K562 (cell line): ENCODE results near the gene OPHN1. TPM values are rescaled to one million over a fixed set of nuclear protein-coding genes. Genes with fewer than 3 reads are reported as not detected.
A peak's percentile ranks its signal among the peaks of the same experiment; 100 is the strongest.

Source experiments
- ATAC-seq: fragments of 200-7000 bp; cut with Tn5 transposase; 3 replicates; pipeline ENCODE4 v1.9.1; 2020; ENCODE audit warnings: moderate library complexity
- BruUV-seq: library from RNA; stranded (reverse); fragments of 400-500 nt; replicated peaks from 2 replicates; lab custom pipeline; 2021; lab: Mats Ljungman, UMichigan
- CTCF ChIA-PET: fragments of 300-600 bp; formaldehyde crosslinking; extraction: SDS; loops from one replicate; lab custom pipeline; 2021; ENCODE audit warnings: low intra/inter-chr PET ratio; lab: Yijun Ruan, JAX
- POLR2A ChIA-PET: fragments of 300-600, 350-650 bp; sonication (Branson Sonifier 250); formaldehyde crosslinking; extraction: SDS; loops from one replicate; lab custom pipeline; 2021; ENCODE audit warnings: antibody characterized with exemption, inconsistent platforms; lab: Yijun Ruan, JAX
- DNase-seq, 4 experiments: peaks; one replicate each; pipeline versions ENCODE4 v3.0.0 to v3.0.0-alpha.2; 2011 to 2018; ENCODE audit warnings: low spot score in 3 of 4, mixed read lengths in 3 of 4; ENCODE audit errors: extremely low read depth in 1 of 4
- FAIRE-seq: peaks from 2 replicates; lab custom pipeline; 2011; peaks lifted over from hg19 to GRCh38; lab: Jason Lieb, UNC
- H2AFZ ChIP-seq: 2 replicates; pipeline ENCODE4 v1.6.0; 2011; ENCODE audit warnings: low read depth, low read length, control low read depth, inconsistent platforms
- H3K27ac ChIP-seq: fragments of 200-600 bp; 3 replicates; pipeline ENCODE4 v1.8.0; 2011; ENCODE audit warnings: low read depth, mild to moderate bottlenecking, control low read depth, inconsistent platforms, low read length, moderate library complexity, mixed read lengths; ENCODE audit errors: extremely low read depth
- H3K27me3 ChIP-seq, 2 experiments: fragments of 300-600 bp in 1 of 2; 2 replicates in 1 of 2; 3 replicates in 1 of 2; pipeline versions ENCODE4 v1.6.0 to v1.8.0; 2011; ENCODE audit warnings: inconsistent platforms in 2 of 2, low read length in 2 of 2, mild to moderate bottlenecking in 1 of 2, mixed read lengths in 1 of 2, moderate library complexity in 1 of 2; ENCODE audit not compliant: control insufficient read depth in 2 of 2, insufficient read depth in 2 of 2
- H3K36me3 ChIP-seq: fragments of 300-600 bp; 3 replicates; pipeline ENCODE4 v1.8.0; 2011; ENCODE audit warnings: mild to moderate bottlenecking, low read length, inconsistent platforms; ENCODE audit not compliant: control insufficient read depth, insufficient read depth
- H3K4me1 ChIP-seq, 2 experiments: fragments of 200-600 bp in 1 of 2; replicated peaks in 1 of 2; 2 replicates in 1 of 2; 3 replicates in 1 of 2; pipeline versions ENCODE4 v1.5.1 to v1.8.0; 2011; ENCODE audit warnings: inconsistent platforms in 2 of 2, low read length in 2 of 2, mild to moderate bottlenecking in 1 of 2, mixed read lengths in 1 of 2, moderate library complexity in 1 of 2; ENCODE audit not compliant: control insufficient read depth in 2 of 2, insufficient read depth in 2 of 2
- H3K4me2 ChIP-seq: 2 replicates; pipeline ENCODE4 v1.6.1; 2011; ENCODE audit warnings: low read length, control low read depth, inconsistent platforms, mixed read lengths; ENCODE audit not compliant: insufficient read depth
- H3K4me3 ChIP-seq: fragments of 200-600 bp; sonication (generic), shearing (Covaris generic); 2 replicates; pipeline ENCODE4 v1.5.1; 2016; ENCODE audit warnings: control low read depth, inconsistent platforms
- H3K79me2 ChIP-seq: fragments of 200-600 bp; 3 replicates; pipeline ENCODE4 v1.8.0; 2011; ENCODE audit warnings: low read length, inconsistent platforms; ENCODE audit not compliant: control insufficient read depth, insufficient read depth
- H3K9ac ChIP-seq, 2 experiments: 2 replicates each; pipeline versions ENCODE4 v1.6.0 to v1.6.1; 2011; ENCODE audit warnings: low read depth in 2 of 2, low read length in 2 of 2, control low read depth in 1 of 2, inconsistent platforms in 1 of 2, mild to moderate bottlenecking in 1 of 2, mixed read lengths in 1 of 2; ENCODE audit not compliant: insufficient read depth in 1 of 2
- H3K9me1 ChIP-seq: one replicate; pipeline ENCODE4 v1.6.0; 2011; ENCODE audit warnings: inconsistent platforms, mild to moderate bottlenecking, low read length, moderate library complexity; ENCODE audit not compliant: control insufficient read depth, insufficient read depth
- H3K9me3 ChIP-seq: replicated peaks from 2 replicates; pipeline ENCODE4 v1.5.1; 2011; ENCODE audit warnings: low read depth, low read length, inconsistent platforms; ENCODE audit not compliant: control insufficient read depth, insufficient read depth
- H4K20me1 ChIP-seq: replicated peaks from 2 replicates; pipeline ENCODE4 v1.6.1; 2011; ENCODE audit warnings: low read length, inconsistent platforms, mixed read lengths; ENCODE audit not compliant: control insufficient read depth, insufficient read depth
- E2F3 ChIP-seq: fragments of 250-450 bp; sonication (Bioruptor Pico); IDR thresholded peaks from 2 replicates; pipeline ENCODE4 v1.4.0; 2020; ENCODE audit warnings: mild to moderate bottlenecking
- ELF1 ChIP-seq: fragments of 200-800 bp; sonication (Bioruptor generic); IDR thresholded peaks from 2 replicates; pipeline ENCODE4 v1.6.1; 2016; ENCODE audit warnings: missing genetic modification characterization, missing compliant biosample characterization
- ELF2 ChIP-seq: fragments of 250-450 bp; sonication (Bioruptor Pico); IDR thresholded peaks from 2 replicates; pipeline ENCODE4 v1.5.0; 2021; ENCODE audit warnings: mild to moderate bottlenecking
- FIP1L1 ChIP-seq: fragments of 200-400 bp; formaldehyde crosslinking; IDR thresholded peaks from 2 replicates; pipeline ENCODE4 v1.6.1; 2018; ENCODE audit warnings: mild to moderate bottlenecking, low read depth, low read length; ENCODE audit not compliant: poor library complexity, severe bottlenecking
- FOXA3 ChIP-seq, 2 experiments: fragments of 450-650 bp in 1 of 2; sonication (generic) in 1 of 2; formaldehyde crosslinking; IDR thresholded peaks in 1 of 2; conservative IDR thresholded peaks in 1 of 2; 2 replicates each; pipeline versions ENCODE4 v1.4.0 to v1.8.0; 2020 to 2022; ENCODE audit warnings: mild to moderate bottlenecking in 2 of 2, missing genetic modification reagents in 1 of 2
- FOXK2 ChIP-seq, 2 experiments: fragments of 450-650 bp; IDR thresholded peaks in 1 of 2; conservative IDR thresholded peaks in 1 of 2; 2 replicates each; pipeline ENCODE4 v1.6.1; 2016; ENCODE audit warnings: low read depth in 2 of 2, mild to moderate bottlenecking in 1 of 2
- HEY1 ChIP-seq: fragments of 250-450 bp; sonication (Bioruptor Pico); IDR thresholded peaks from 2 replicates; pipeline ENCODE4 v1.5.0; 2020; ENCODE audit warnings: mild to moderate bottlenecking, moderate library complexity, borderline replicate concordance
- ILF3 ChIP-seq: fragments of 450-650 bp; IDR thresholded peaks from 2 replicates; pipeline ENCODE4 v1.6.1; 2018; ENCODE audit warnings: antibody characterized with exemption, mild to moderate bottlenecking, moderate library complexity, borderline replicate concordance
- LARP7 ChIP-seq: fragments of 450-650 bp; IDR thresholded peaks from 2 replicates; pipeline ENCODE4 v1.6.1; 2016
- PCBP1 ChIP-seq: fragments of 200-400 bp; formaldehyde crosslinking; IDR thresholded peaks from 2 replicates; pipeline ENCODE4 v1.6.1; 2018; ENCODE audit warnings: mild to moderate bottlenecking, low read depth, low read length; ENCODE audit not compliant: poor library complexity, severe bottlenecking
- RBM34 ChIP-seq: fragments of 200-400 bp; formaldehyde crosslinking; IDR thresholded peaks from 2 replicates; pipeline ENCODE4 v1.6.1; 2018; ENCODE audit warnings: low read length, borderline replicate concordance; ENCODE audit not compliant: insufficient read depth
- RFX1 ChIP-seq: fragments of 450-650 bp; IDR thresholded peaks from 2 replicates; pipeline ENCODE4 v1.6.1; 2016; ENCODE audit warnings: mild to moderate bottlenecking, moderate library complexity
- SMC3 ChIP-seq: conservative IDR thresholded peaks from 2 replicates; pipeline ENCODE4 v1.6.1; 2011; ENCODE audit warnings: low read depth, low read length, improper control_type of control experiment; ENCODE audit not compliant: insufficient read depth
- SREBF1 ChIP-seq: fragments of 150-350 bp; IDR thresholded peaks from 2 replicates; pipeline ENCODE4 v1.6.1; 2014; ENCODE audit warnings: antibody characterized with exemption, low read depth, low read length, borderline replicate concordance
- TBP ChIP-seq: optimal IDR thresholded peaks from 2 replicates; pipeline ENCODE3; 2011; ENCODE audit warnings: low read depth, low read length, improper control_type of control experiment
- ZZZ3 ChIP-seq: fragments of 450-650 bp; IDR thresholded peaks from 2 replicates; pipeline ENCODE4 v1.6.1; 2016; ENCODE audit warnings: antibody characterized with exemption, mild to moderate bottlenecking, moderate library complexity
- in situ Hi-C: fragments of 300-500 bp; cut with MboI; formaldehyde crosslinking; loops from 4 replicates; pipeline ENCODE4 v1.15.0; 2018; ENCODE audit warnings: inconsistent platforms, mixed read lengths
- intact Hi-C: fragments of 100-400 bp; cut with micrococcal nuclease; formaldehyde crosslinking; loops from 2 replicates; pipeline ENCODE4 v1.14.2; 2022
- polyA plus RNA-seq, 8 experiments: library from polyadenylated mRNA; depleted of rRNA in 4 of 8; stranded (reverse) in 5 of 8; unstranded in 3 of 8; fragments of >200 nt; fragmentation: Nextera tagmentation in 2 of 8; fragmentation: Illumina TruSeq in 1 of 8; extraction: Ambion mirVana in 2 of 8; extraction: Trizol in 1 of 8; gene quantifications; 2 replicates each; pipeline versions ENCODE4 v1.2.1 to v1.2.3, GENCODE V29; 2011 to 2014; ENCODE audit warnings: inconsistent platforms in 1 of 8, missing spikeins in 1 of 8
- total RNA-seq, 7 experiments: library from RNA; depleted of rRNA in 6 of 7; stranded (reverse); fragments of >200 nt in 6 of 7; fragmentation: Illumina TruSeq in 2 of 7; extraction: Trizol in 2 of 7; gene quantifications; 2 replicates each; pipeline versions ENCODE4 v1.2.1 to v1.2.3, GENCODE V29; 2011 to 2021; ENCODE audit warnings: low replicate concordance in 1 of 7
- TF ChIP-seq, protein P1 (sequence below): fragments of 450-650 bp; IDR thresholded peaks from one replicate; pipeline ENCODE4 v1.6.1; 2018; ENCODE audit warnings: mild to moderate bottlenecking, moderate library complexity; ENCODE audit not compliant: partially characterized antibody
- TF ChIP-seq, protein P2 (sequence below): fragments of 250-450 bp; sonication (Bioruptor Pico); IDR thresholded peaks from 2 replicates; pipeline ENCODE4 v1.5.0; 2022; ENCODE audit warnings: mild to moderate bottlenecking

Gene OPHN1
- total and polyA plus RNA-seq, 9 of the 15 experiments (the other 6 are each of a cell fraction or from before 2014, with no cell fraction given) = 0.28 to 1.8 (median 1.0) TPM

DNA sequence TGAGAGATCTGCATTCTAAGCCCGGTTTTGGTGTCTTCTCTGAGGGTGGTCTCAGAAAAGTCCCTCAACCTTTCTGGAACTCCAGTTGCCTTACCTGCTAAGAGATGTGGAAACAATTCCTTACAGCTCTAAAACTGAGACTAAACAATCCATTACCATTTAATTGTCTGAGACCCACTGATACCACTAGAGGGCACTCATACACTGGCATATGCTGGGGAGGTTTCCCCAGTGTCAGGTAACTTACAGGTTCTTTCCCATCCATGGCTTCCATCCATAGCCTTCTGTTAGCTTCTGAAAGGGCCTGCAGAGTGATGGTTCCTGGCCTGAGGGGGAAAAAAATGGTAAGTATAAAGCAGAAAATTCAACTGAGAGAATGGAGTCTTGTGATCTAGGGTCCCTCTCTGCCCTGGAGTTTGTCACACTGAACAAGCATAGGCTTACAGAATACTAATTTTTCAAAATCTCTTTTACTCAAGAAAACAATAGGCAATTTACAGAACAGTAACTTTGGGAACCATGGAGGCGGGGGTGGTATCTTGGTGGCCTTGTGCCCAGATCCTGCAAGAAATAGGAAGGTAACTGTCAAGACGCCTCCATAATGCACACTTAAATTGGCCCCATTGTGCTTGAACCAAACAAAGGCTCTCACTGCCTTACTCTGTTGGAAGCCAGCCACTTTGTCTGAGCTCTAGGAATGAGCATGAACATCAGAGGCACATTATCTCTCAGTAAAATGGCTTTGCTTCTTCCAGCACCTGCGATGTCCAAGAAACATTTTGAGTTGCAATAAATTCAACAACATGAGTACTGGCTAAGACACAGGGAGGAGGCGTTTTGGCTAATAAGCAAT is 236.1 kb downstream of the OPHN1 start (continued):
- no peak for TF ChIP-seq E2F3 (CRISPR knock-in tag)
- no peak for TF ChIP-seq ELF1 (tag)
- no peak for TF ChIP-seq TBP
- TF ChIP-seq SMC3 = peak; percentile 67

DNA sequence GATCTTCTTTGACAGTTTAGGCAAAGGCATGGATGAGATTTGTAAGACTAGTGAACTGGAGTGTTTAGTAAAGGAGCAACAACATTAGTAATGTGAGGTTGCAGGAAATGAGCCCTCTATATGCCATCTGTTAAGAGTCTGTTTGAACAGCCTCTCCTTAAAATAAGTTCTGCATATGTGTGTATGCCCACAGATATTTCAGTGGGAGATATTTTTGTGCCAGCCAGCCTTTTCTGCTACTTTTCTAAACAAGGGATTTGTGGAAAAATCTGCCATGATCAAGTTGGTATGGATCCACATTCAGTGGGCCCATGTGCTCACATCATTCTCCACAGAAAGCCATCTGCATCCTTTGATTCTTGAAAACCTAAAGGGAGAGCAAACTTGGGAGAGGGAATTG is 237.7 kb downstream of the OPHN1 start:
- no peak for DNase-seq
- no peak for FAIRE-seq
- Histone ChIP-seq H3K4me2 (no peak overlapping the region), H3K9ac (no peak overlapping the region), H2AFZ (no peak overlapping the region), H3K9me1 (no peaks in the 10 kb centered on the region), H3K27me3 (no peaks in the 10 kb centered on the region), H3K4me3 (no peak overlapping the region), H3K79me2 (no peaks in the 10 kb centered on the region), H4K20me1 (no peaks in the 10 kb centered on the region), H3K27ac (no peak overlapping the region), H3K36me3 (no peaks in the 10 kb centered on the region), H3K9me3 (no peaks in the 10 kb centered on the region), H3K4me1 (no peaks in the 10 kb centered on the region)
- no peak for ATAC-seq
- in situ Hi-C loops (loop anchor here (5.0 to 25.0 kb wide), 4 partner anchors 272 to 1092 kb away; no protein-coding TSS in a partner anchor), intact Hi-C loops (loop anchor here (5.0 to 10.0 kb wide), 3 partner anchors 77 to 299 kb away; partner anchors contain the start of gene YIPF6)
- ChIA-PET CTCF (no interaction called here), POLR2A (no interaction called here)
- no TSS peak for BruUV-seq
- TF ChIP-seq FOXK2 (conservative IDR thresholded peaks at IDR 0.05 in 1 of 2, IDR thresholded peaks at IDR 0.05 in 1 of 2; ENCODE audit: low read depth in 2 of 2) (no peak), RBM34 (no peak), ELF2 (CRISPR knock-in tag) (no peak), PCBP1 (no peak), RFX1 (no peak), SREBF1 (no peak), ZZZ3 (no peak), FOXA3 (CRISPR knock-in tag; conservative IDR thresholded peaks at IDR 0.05 in 1 of 2, IDR thresholded peaks at IDR 0.05 in 1 of 2) (no peak), HEY1 (CRISPR knock-in tag) (no peak), ILF3 (no peak), LARP7 (no peak), FIP1L1 (no peak)
- TF ChIP-seq, protein P1, sequence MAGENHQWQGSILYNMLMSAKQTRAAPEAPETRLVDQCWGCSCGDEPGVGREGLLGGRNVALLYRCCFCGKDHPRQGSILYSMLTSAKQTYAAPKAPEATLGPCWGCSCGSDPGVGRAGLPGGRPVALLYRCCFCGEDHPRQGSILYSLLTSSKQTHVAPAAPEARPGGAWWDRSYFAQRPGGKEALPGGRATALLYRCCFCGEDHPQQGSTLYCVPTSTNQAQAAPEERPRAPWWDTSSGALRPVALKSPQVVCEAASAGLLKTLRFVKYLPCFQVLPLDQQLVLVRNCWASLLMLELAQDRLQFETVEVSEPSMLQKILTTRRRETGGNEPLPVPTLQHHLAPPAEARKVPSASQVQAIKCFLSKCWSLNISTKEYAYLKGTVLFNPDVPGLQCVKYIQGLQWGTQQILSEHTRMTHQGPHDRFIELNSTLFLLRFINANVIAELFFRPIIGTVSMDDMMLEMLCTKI = no peak
- TF ChIP-seq, protein P2, sequence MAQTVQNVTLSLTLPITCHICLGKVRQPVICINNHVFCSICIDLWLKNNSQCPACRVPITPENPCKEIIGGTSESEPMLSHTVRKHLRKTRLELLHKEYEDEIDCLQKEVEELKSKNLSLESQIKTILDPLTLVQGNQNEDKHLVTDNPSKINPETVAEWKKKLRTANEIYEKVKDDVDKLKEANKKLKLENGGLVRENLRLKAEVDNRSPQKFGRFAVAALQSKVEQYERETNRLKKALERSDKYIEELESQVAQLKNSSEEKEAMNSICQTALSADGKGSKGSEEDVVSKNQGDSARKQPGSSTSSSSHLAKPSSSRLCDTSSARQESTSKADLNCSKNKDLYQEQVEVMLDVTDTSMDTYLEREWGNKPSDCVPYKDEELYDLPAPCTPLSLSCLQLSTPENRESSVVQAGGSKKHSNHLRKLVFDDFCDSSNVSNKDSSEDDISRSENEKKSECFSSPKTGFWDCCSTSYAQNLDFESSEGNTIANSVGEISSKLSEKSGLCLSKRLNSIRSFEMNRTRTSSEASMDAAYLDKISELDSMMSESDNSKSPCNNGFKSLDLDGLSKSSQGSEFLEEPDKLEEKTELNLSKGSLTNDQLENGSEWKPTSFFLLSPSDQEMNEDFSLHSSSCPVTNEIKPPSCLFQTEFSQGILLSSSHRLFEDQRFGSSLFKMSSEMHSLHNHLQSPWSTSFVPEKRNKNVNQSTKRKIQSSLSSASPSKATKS = no peak
